ES-I3 (cell line): ENCODE measurements around the gene MED6.

Source experiments
- H3K36me3 ChIP-seq: 2 replicates; pipeline ENCODE4 v1.6.1; 2013; ENCODE audit warnings: mild to moderate bottlenecking, low read length, control low read depth, moderate library complexity; ENCODE audit not compliant: insufficient read depth
- H3K4me1 ChIP-seq: 2 replicates; pipeline ENCODE4 v1.6.1; 2013; ENCODE audit warnings: mild to moderate bottlenecking, control low read depth, low read length; ENCODE audit not compliant: insufficient read depth
- H3K9ac ChIP-seq: 2 replicates; pipeline ENCODE4 v1.6.1; 2013; ENCODE audit warnings: low read depth, mild to moderate bottlenecking, low read length, moderate library complexity
- H3K9me3 ChIP-seq: 2 replicates; pipeline ENCODE4 v1.6.1; 2013; ENCODE audit warnings: mild to moderate bottlenecking, low read length, moderate library complexity; ENCODE audit not compliant: control insufficient read depth, insufficient read depth

MED6 gene

GRCh38 chr14:70622111-70622712, 21.8 kb upstream of the MED6 start:
- Histone ChIP-seq H3K9ac (no peak overlapping the region), H3K36me3 (no peaks in the 10 kb centered on the region), H3K4me1 (no peaks in the 10 kb centered on the region), H3K9me3 (0 out of 2 replicates have a peak, but pooled peaks cover 1% of the 10 kb centered on the region)

- Histone ChIP-seq H3K9me3 (no peaks in the 10 kb centered on the region), H3K4me1 (no peaks in the 10 kb centered on the region), H3K36me3 (no peaks in the 10 kb centered on the region), H3K9ac (no peak overlapping the region)
Measured at GRCh38 chr14:70619708-70620107, 19.3 kb upstream of the MED6 start.

- no peaks in the 10 kb centered on the region for H3K36me3 ChIP-seq
- H3K4me1 ChIP-seq = no peaks in the 10 kb centered on the region
- no peak overlapping the region for H3K9ac ChIP-seq
- H3K9me3 ChIP-seq = no peaks in the 10 kb centered on the region
Measured at GRCh38 chr14:70618314-70618713, 17.9 kb upstream of the MED6 start.

GRCh38 chr14:70616646-70617045, 16.2 kb upstream of the MED6 start:
- H3K4me1 ChIP-seq = no peaks in the 10 kb centered on the region
- H3K36me3 ChIP-seq = no peaks in the 10 kb centered on the region
- H3K9me3 ChIP-seq = no peaks in the 10 kb centered on the region

GRCh38 chr14:70611216-70611615, 10.8 kb upstream of the MED6 start:
- Histone ChIP-seq H3K4me1 (no peaks in the 10 kb centered on the region), H3K36me3 (no peaks in the 10 kb centered on the region), H3K9ac (no peak overlapping the region), H3K9me3 (no peaks in the 10 kb centered on the region)

More at GRCh38 chr14:70616646-70617045, 16.2 kb upstream of the MED6 start:
- no peak overlapping the region for H3K9ac ChIP-seq

- no peaks in the 10 kb centered on the region for H3K9me3 ChIP-seq
- H3K4me1 ChIP-seq = no peaks in the 10 kb centered on the region
- H3K9ac ChIP-seq = no peak overlapping the region
- no peaks in the 10 kb centered on the region for H3K36me3 ChIP-seq
Measured at GRCh38 chr14:70602254-70602653, 1.8 kb upstream of the MED6 start.

GRCh38 chr14:70601162-70601561, 707 bp upstream of the MED6 start:
- peak overlapping the region; percentile 79 for H3K9ac ChIP-seq
- no peaks in the 10 kb centered on the region for H3K4me1 ChIP-seq

GRCh38 chr14:70599345-70599744, 1.1 kb downstream of the MED6 start:
- Histone ChIP-seq H3K9me3 (no peaks in the 10 kb centered on the region), H3K4me1 (no peaks in the 10 kb centered on the region), H3K9ac (peak overlapping the region; percentile 98; the same call in 1 of the 2 replicates)

More at GRCh38 chr14:70601162-70601561, 707 bp upstream of the MED6 start:
- H3K36me3 ChIP-seq = no peaks in the 10 kb centered on the region; the same call in 1 of the 2 replicates
- H3K9me3 ChIP-seq = no peaks in the 10 kb centered on the region

GRCh38 chr14:70597731-70598130, 2.7 kb downstream of the MED6 start:
- Histone ChIP-seq H3K36me3 (peaks cover 14% of the 10 kb centered on the region), H3K9me3 (no peaks in the 10 kb centered on the region)

More at GRCh38 chr14:70599345-70599744, 1.1 kb downstream of the MED6 start:
- H3K36me3 ChIP-seq = peaks cover 8% of the 10 kb centered on the region

GRCh38 chr14:70595443-70596185, 4.8 kb downstream of the MED6 start:
- H3K36me3 ChIP-seq = peaks cover 14% of the 10 kb centered on the region
- H3K9me3 ChIP-seq = no peaks in the 10 kb centered on the region
- H3K9ac ChIP-seq = no peak overlapping the region
- no peaks in the 10 kb centered on the region for H3K4me1 ChIP-seq

More at GRCh38 chr14:70597731-70598130, 2.7 kb downstream of the MED6 start:
- no peak overlapping the region for H3K9ac ChIP-seq
- H3K4me1 ChIP-seq = no peaks in the 10 kb centered on the region

GRCh38 chr14:70594461-70594860, 6.0 kb downstream of the MED6 start:
- H3K36me3 ChIP-seq = peaks cover 19% of the 10 kb centered on the region
- no peak overlapping the region for H3K9ac ChIP-seq
- H3K9me3 ChIP-seq = no peaks in the 10 kb centered on the region
- H3K4me1 ChIP-seq = no peaks in the 10 kb centered on the region

GRCh38 chr14:70585231-70585630, 15.2 kb downstream of the MED6 start:
- H3K9me3 ChIP-seq = no peaks in the 10 kb centered on the region
- H3K4me1 ChIP-seq = no peaks in the 10 kb centered on the region
- peaks cover 5% of the 10 kb centered on the region for H3K36me3 ChIP-seq
- no peak overlapping the region for H3K9ac ChIP-seq

GRCh38 chr14:70576891-70577290, 23.6 kb downstream of the MED6 start:
- Histone ChIP-seq H3K4me1 (no peaks in the 10 kb centered on the region), H3K9me3 (no peaks in the 10 kb centered on the region), H3K9ac (no peak overlapping the region), H3K36me3 (no peaks in the 10 kb centered on the region)

GRCh38 chr14:70573050-70573449, 27.4 kb downstream of the MED6 start:
- H3K9me3 ChIP-seq = no peaks in the 10 kb centered on the region
- H3K9ac ChIP-seq = no peak overlapping the region
- H3K36me3 ChIP-seq = no peaks in the 10 kb centered on the region; the same call in 1 of the 2 replicates
- peaks cover 4% of the 10 kb centered on the region; the same call in 1 of the 2 replicates for H3K4me1 ChIP-seq

GRCh38 chr14:70571139-70571538, 29.3 kb downstream of the MED6 start:
- Histone ChIP-seq H3K36me3 (no peaks in the 10 kb centered on the region; the same call in 1 of the 2 replicates), H3K9me3 (peaks cover 3% of the 10 kb centered on the region; the same call in 1 of the 2 replicates), H3K4me1 (peaks cover 4% of the 10 kb centered on the region; the same call in 1 of the 2 replicates), H3K9ac (no peak overlapping the region)
